K562 (cell line): Measurements from ENCODE around the gene TREX2. TPM values are rescaled to one million over a fixed set of nuclear protein-coding genes. Genes with fewer than 3 reads are reported as not detected.

Source experiments
- ATAC-seq: fragments of 200-7000 bp; cut with Tn5 transposase; 3 replicates; pipeline ENCODE4 v1.9.1; 2020; ENCODE audit warnings: moderate library complexity
- BruUV-seq: library from RNA; stranded (reverse); fragments of 400-500 nt; replicated peaks from 2 replicates; lab custom pipeline; 2021; lab: Mats Ljungman, UMichigan
- CTCF ChIA-PET: fragments of 300-600 bp; formaldehyde crosslinking; extraction: SDS; loops from one replicate; lab custom pipeline; 2021; ENCODE audit warnings: low intra/inter-chr PET ratio; lab: Yijun Ruan, JAX
- POLR2A ChIA-PET: fragments of 300-600, 350-650 bp; sonication (Branson Sonifier 250); formaldehyde crosslinking; extraction: SDS; loops from one replicate; lab custom pipeline; 2021; ENCODE audit warnings: antibody characterized with exemption, inconsistent platforms; lab: Yijun Ruan, JAX
- DNase-seq, 4 experiments: peaks; one replicate each; pipeline versions ENCODE4 v3.0.0 to v3.0.0-alpha.2; 2011 to 2018; ENCODE audit warnings: low spot score in 3 of 4, mixed read lengths in 3 of 4; ENCODE audit errors: extremely low read depth in 1 of 4
- FAIRE-seq: peaks from 2 replicates; lab custom pipeline; 2011; peaks lifted over from hg19 to GRCh38; lab: Jason Lieb, UNC
- H2AFZ ChIP-seq: 2 replicates; pipeline ENCODE4 v1.6.0; 2011; ENCODE audit warnings: low read depth, low read length, control low read depth, inconsistent platforms
- H3K27ac ChIP-seq: fragments of 200-600 bp; 3 replicates; pipeline ENCODE4 v1.8.0; 2011; ENCODE audit warnings: low read depth, mild to moderate bottlenecking, control low read depth, inconsistent platforms, low read length, moderate library complexity, mixed read lengths; ENCODE audit errors: extremely low read depth
- H3K27me3 ChIP-seq, 2 experiments: fragments of 300-600 bp in 1 of 2; 2 replicates in 1 of 2; 3 replicates in 1 of 2; pipeline versions ENCODE4 v1.6.0 to v1.8.0; 2011; ENCODE audit warnings: inconsistent platforms in 2 of 2, low read length in 2 of 2, mild to moderate bottlenecking in 1 of 2, mixed read lengths in 1 of 2, moderate library complexity in 1 of 2; ENCODE audit not compliant: control insufficient read depth in 2 of 2, insufficient read depth in 2 of 2
- H3K36me3 ChIP-seq: fragments of 300-600 bp; 3 replicates; pipeline ENCODE4 v1.8.0; 2011; ENCODE audit warnings: mild to moderate bottlenecking, low read length, inconsistent platforms; ENCODE audit not compliant: control insufficient read depth, insufficient read depth
- H3K4me1 ChIP-seq, 2 experiments: fragments of 200-600 bp in 1 of 2; replicated peaks in 1 of 2; 2 replicates in 1 of 2; 3 replicates in 1 of 2; pipeline versions ENCODE4 v1.5.1 to v1.8.0; 2011; ENCODE audit warnings: inconsistent platforms in 2 of 2, low read length in 2 of 2, mild to moderate bottlenecking in 1 of 2, mixed read lengths in 1 of 2, moderate library complexity in 1 of 2; ENCODE audit not compliant: control insufficient read depth in 2 of 2, insufficient read depth in 2 of 2
- H3K4me2 ChIP-seq: 2 replicates; pipeline ENCODE4 v1.6.1; 2011; ENCODE audit warnings: low read length, control low read depth, inconsistent platforms, mixed read lengths; ENCODE audit not compliant: insufficient read depth
- H3K4me3 ChIP-seq: fragments of 200-600 bp; sonication (generic), shearing (Covaris generic); 2 replicates; pipeline ENCODE4 v1.5.1; 2016; ENCODE audit warnings: control low read depth, inconsistent platforms
- H3K79me2 ChIP-seq: fragments of 200-600 bp; 3 replicates; pipeline ENCODE4 v1.8.0; 2011; ENCODE audit warnings: low read length, inconsistent platforms; ENCODE audit not compliant: control insufficient read depth, insufficient read depth
- H3K9ac ChIP-seq, 2 experiments: 2 replicates each; pipeline versions ENCODE4 v1.6.0 to v1.6.1; 2011; ENCODE audit warnings: low read depth in 2 of 2, low read length in 2 of 2, control low read depth in 1 of 2, inconsistent platforms in 1 of 2, mild to moderate bottlenecking in 1 of 2, mixed read lengths in 1 of 2; ENCODE audit not compliant: insufficient read depth in 1 of 2
- H3K9me1 ChIP-seq: one replicate; pipeline ENCODE4 v1.6.0; 2011; ENCODE audit warnings: inconsistent platforms, mild to moderate bottlenecking, low read length, moderate library complexity; ENCODE audit not compliant: control insufficient read depth, insufficient read depth
- H3K9me3 ChIP-seq: replicated peaks from 2 replicates; pipeline ENCODE4 v1.5.1; 2011; ENCODE audit warnings: low read depth, low read length, inconsistent platforms; ENCODE audit not compliant: control insufficient read depth, insufficient read depth
- H4K20me1 ChIP-seq: replicated peaks from 2 replicates; pipeline ENCODE4 v1.6.1; 2011; ENCODE audit warnings: low read length, inconsistent platforms, mixed read lengths; ENCODE audit not compliant: control insufficient read depth, insufficient read depth
- ATF6 ChIP-seq: sonication (generic); formaldehyde crosslinking; IDR thresholded peaks from 2 replicates; pipeline ENCODE4 v1.4.0; 2020; ENCODE audit warnings: mild to moderate bottlenecking, missing genetic modification reagents
- DDX20 ChIP-seq: fragments of 450-650 bp; IDR thresholded peaks from 2 replicates; pipeline ENCODE4 v1.6.1; 2016; ENCODE audit warnings: missing genetic modification characterization, low read depth, mild to moderate bottlenecking, missing compliant biosample characterization, moderate library complexity
- SMARCC2 ChIP-seq: fragments of 450-650 bp; IDR thresholded peaks from 2 replicates; pipeline ENCODE4 v1.6.1; 2017; ENCODE audit warnings: antibody characterized with exemption, moderate library complexity, mild to moderate bottlenecking, low read depth
- TCF7L2 ChIP-seq: fragments of 150-350 bp; IDR thresholded peaks from 2 replicates; pipeline ENCODE4 v1.6.1; 2016; ENCODE audit warnings: low read depth, mild to moderate bottlenecking, low read length, moderate library complexity
- ZSCAN29 ChIP-seq: fragments of 450-650 bp; IDR thresholded peaks from 2 replicates; pipeline ENCODE4 v1.6.1; 2017
- WGBS: fragments of 100-300 bp; shearing (Covaris generic); methylation state at CpG from one replicate; pipeline ENCODE4 v1.1.6; 2016; ENCODE audit warnings: low coverage, mixed read lengths; ENCODE audit not compliant: insufficient coverage; ENCODE audit errors: missing lambda C conversion rate; 5-methylcytosine and 5-hydroxymethylcytosine counted together
- in situ Hi-C: fragments of 300-500 bp; cut with MboI; formaldehyde crosslinking; loops from 4 replicates; pipeline ENCODE4 v1.15.0; 2018; ENCODE audit warnings: inconsistent platforms, mixed read lengths
- intact Hi-C: fragments of 100-400 bp; cut with micrococcal nuclease; formaldehyde crosslinking; loops from 2 replicates; pipeline ENCODE4 v1.14.2; 2022
- polyA plus RNA-seq, 8 experiments: library from polyadenylated mRNA; depleted of rRNA in 4 of 8; stranded (reverse) in 5 of 8; unstranded in 3 of 8; fragments of >200 nt; fragmentation: Nextera tagmentation in 2 of 8; fragmentation: Illumina TruSeq in 1 of 8; extraction: Ambion mirVana in 2 of 8; extraction: Trizol in 1 of 8; gene quantifications; 2 replicates each; pipeline versions ENCODE4 v1.2.1 to v1.2.3, GENCODE V29; 2011 to 2014; ENCODE audit warnings: inconsistent platforms in 1 of 8, missing spikeins in 1 of 8
- total RNA-seq, 7 experiments: library from RNA; depleted of rRNA in 6 of 7; stranded (reverse); fragments of >200 nt in 6 of 7; fragmentation: Illumina TruSeq in 2 of 7; extraction: Trizol in 2 of 7; gene quantifications; 2 replicates each; pipeline versions ENCODE4 v1.2.1 to v1.2.3, GENCODE V29; 2011 to 2021; ENCODE audit warnings: low replicate concordance in 1 of 7
- TF ChIP-seq, protein P1 (sequence below): fragments of 450-650 bp; IDR thresholded peaks from 2 replicates; pipeline ENCODE4 v1.6.1; 2016; ENCODE audit warnings: antibody characterized with exemption
- TF ChIP-seq, protein P2 (sequence below): fragments of 200-600 bp; sonication (generic); IDR thresholded peaks from one replicate; pipeline ENCODE4 v1.6.1; 2012; ENCODE audit warnings: mild to moderate bottlenecking, low read depth, low read length, inconsistent platforms

Gene TREX2
- total and polyA plus RNA-seq, 9 of the 15 experiments (the other 6 are each of a cell fraction or from before 2014, with no cell fraction given) = 0.07 to 1.5 (median 0.33) TPM; not detected in 2

DNA sequence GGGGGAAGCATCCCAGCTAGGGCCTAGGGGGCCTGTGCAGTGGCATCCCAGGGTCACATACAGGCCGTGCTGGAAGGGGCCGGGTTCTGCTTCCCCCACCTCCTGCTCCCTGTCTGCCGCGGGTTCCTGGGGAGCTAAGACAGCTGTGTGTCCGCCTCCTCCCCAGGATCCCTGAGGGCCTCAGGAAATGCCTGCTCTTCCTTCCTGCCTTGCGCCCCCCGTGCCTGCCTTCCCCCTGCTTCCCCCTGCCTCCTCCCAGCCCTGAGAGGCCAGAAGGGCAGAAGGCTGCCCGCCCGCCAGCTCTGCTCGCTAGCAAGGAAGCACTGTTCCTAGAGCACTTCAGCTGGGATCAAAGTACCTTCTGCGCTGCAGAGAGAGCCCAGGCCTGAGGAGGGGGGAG lies 46.1 kb upstream of the TREX2 start:
- Histone ChIP-seq H3K27me3 (peaks cover 2 to 35% of the 10 kb centered on the region in 2 experiments; a peak in 4 of 5 replicates), H3K36me3 (no peaks in the 10 kb centered on the region), H3K79me2 (no peaks in the 10 kb centered on the region), H4K20me1 (no peaks in the 10 kb centered on the region), H2AFZ (no peak overlapping the region), H3K4me2 (no peak overlapping the region), H3K9ac (no peak overlapping the region), H3K4me3 (no peak overlapping the region), H3K9me3 (no peaks in the 10 kb centered on the region), H3K27ac (no peak overlapping the region), H3K4me1 (peaks cover 0 to 43% of the 10 kb centered on the region in 2 experiments; a peak in 2 of 5 replicates), H3K9me1 (no peaks in the 10 kb centered on the region)
- CTCF ChIA-PET = no interaction called here
- FAIRE-seq (no peak), ATAC-seq (no peak), DNase-seq (no peak)
- POLR2A ChIA-PET = no interaction called here
- in situ Hi-C loops (no loop called here), intact Hi-C loops (no loop called here)
- BruUV-seq = no TSS peak
- WGBS = 17% methylated on average over 6 of the region's 11 CpGs
- TF ChIP-seq, protein P1, sequence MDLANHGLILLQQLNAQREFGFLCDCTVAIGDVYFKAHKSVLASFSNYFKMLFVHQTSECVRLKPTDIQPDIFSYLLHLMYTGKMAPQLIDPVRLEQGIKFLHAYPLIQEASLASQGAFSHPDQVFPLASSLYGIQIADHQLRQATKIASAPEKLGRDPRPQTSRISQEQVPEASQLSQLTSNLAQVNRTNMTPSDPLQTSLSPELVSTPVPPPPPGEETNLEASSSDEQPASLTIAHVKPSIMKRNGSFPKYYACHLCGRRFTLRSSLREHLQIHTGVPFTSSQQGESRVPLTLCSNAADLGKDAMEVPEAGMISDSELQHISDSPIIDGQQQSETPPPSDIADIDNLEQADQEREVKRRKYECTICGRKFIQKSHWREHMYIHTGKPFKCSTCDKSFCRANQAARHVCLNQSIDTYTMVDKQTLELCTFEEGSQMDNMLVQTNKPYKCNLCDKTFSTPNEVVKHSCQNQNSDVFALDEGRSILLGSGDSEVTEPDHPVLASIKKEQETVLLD = no peak
- TF ChIP-seq TCF7L2 (no peak), ATF6 (CRISPR knock-in tag) (no peak), ZSCAN29 (no peak), DDX20 (tag) (no peak), SMARCC2 (no peak)
- TF ChIP-seq, protein P2, sequence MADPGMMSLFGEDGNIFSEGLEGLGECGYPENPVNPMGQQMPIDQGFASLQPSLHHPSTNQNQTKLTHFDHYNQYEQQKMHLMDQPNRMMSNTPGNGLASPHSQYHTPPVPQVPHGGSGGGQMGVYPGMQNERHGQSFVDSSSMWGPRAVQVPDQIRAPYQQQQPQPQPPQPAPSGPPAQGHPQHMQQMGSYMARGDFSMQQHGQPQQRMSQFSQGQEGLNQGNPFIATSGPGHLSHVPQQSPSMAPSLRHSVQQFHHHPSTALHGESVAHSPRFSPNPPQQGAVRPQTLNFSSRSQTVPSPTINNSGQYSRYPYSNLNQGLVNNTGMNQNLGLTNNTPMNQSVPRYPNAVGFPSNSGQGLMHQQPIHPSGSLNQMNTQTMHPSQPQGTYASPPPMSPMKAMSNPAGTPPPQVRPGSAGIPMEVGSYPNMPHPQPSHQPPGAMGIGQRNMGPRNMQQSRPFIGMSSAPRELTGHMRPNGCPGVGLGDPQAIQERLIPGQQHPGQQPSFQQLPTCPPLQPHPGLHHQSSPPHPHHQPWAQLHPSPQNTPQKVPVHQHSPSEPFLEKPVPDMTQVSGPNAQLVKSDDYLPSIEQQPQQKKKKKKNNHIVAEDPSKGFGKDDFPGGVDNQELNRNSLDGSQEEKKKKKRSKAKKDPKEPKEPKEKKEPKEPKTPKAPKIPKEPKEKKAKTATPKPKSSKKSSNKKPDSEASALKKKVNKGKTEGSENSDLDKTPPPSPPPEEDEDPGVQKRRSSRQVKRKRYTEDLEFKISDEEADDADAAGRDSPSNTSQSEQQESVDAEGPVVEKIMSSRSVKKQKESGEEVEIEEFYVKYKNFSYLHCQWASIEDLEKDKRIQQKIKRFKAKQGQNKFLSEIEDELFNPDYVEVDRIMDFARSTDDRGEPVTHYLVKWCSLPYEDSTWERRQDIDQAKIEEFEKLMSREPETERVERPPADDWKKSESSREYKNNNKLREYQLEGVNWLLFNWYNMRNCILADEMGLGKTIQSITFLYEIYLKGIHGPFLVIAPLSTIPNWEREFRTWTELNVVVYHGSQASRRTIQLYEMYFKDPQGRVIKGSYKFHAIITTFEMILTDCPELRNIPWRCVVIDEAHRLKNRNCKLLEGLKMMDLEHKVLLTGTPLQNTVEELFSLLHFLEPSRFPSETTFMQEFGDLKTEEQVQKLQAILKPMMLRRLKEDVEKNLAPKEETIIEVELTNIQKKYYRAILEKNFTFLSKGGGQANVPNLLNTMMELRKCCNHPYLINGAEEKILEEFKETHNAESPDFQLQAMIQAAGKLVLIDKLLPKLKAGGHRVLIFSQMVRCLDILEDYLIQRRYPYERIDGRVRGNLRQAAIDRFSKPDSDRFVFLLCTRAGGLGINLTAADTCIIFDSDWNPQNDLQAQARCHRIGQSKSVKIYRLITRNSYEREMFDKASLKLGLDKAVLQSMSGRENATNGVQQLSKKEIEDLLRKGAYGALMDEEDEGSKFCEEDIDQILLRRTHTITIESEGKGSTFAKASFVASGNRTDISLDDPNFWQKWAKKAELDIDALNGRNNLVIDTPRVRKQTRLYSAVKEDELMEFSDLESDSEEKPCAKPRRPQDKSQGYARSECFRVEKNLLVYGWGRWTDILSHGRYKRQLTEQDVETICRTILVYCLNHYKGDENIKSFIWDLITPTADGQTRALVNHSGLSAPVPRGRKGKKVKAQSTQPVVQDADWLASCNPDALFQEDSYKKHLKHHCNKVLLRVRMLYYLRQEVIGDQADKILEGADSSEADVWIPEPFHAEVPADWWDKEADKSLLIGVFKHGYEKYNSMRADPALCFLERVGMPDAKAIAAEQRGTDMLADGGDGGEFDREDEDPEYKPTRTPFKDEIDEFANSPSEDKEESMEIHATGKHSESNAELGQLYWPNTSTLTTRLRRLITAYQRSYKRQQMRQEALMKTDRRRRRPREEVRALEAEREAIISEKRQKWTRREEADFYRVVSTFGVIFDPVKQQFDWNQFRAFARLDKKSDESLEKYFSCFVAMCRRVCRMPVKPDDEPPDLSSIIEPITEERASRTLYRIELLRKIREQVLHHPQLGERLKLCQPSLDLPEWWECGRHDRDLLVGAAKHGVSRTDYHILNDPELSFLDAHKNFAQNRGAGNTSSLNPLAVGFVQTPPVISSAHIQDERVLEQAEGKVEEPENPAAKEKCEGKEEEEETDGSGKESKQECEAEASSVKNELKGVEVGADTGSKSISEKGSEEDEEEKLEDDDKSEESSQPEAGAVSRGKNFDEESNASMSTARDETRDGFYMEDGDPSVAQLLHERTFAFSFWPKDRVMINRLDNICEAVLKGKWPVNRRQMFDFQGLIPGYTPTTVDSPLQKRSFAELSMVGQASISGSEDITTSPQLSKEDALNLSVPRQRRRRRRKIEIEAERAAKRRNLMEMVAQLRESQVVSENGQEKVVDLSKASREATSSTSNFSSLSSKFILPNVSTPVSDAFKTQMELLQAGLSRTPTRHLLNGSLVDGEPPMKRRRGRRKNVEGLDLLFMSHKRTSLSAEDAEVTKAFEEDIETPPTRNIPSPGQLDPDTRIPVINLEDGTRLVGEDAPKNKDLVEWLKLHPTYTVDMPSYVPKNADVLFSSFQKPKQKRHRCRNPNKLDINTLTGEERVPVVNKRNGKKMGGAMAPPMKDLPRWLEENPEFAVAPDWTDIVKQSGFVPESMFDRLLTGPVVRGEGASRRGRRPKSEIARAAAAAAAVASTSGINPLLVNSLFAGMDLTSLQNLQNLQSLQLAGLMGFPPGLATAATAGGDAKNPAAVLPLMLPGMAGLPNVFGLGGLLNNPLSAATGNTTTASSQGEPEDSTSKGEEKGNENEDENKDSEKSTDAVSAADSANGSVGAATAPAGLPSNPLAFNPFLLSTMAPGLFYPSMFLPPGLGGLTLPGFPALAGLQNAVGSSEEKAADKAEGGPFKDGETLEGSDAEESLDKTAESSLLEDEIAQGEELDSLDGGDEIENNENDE = no peak
